ENCODE data around the gene FYN. TPM values are rescaled to one million over a fixed set of nuclear protein-coding genes. Genes with fewer than 3 reads are reported as not detected.
A peak's percentile ranks its signal among the peaks of the same experiment; 100 is the strongest.
"Not testable (repeated sequence)": the region's sequence is repeated elsewhere in the genome, so short reads cannot be mapped to it uniquely, and the experiment has no call there.

Gene FYN
- total RNA-seq, 1 experiment from 2014 or later: 45.4 TPM

DNA sequence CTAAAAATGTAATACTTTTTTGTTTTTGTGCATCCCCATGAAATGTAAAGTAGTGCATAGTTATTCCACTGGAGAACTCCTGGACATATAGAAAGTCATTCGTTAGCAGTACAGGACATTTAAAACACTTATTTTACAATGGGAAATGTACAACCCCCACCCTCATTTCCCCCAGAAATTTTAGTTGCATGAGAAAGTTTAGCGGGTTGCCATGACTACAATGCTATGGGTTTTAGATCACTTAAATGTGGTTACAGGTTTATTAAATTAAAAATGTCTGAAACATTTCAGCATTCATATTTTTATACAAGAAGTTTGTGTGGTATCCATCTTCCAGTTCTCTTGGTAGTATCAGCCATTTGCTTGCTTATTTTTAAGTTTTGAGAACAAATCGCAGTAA, 212.7 kb downstream of the FYN start:
- no peak for DNase-seq
- no peaks in the 10 kb centered on the region for H3K36me3 ChIP-seq (replicated peaks; ENCODE audit: control insufficient read depth, insufficient read depth, low read length)
- H3K4me3 ChIP-seq (ENCODE audit: insufficient read depth, low read depth, low read length): no peak overlapping the region
- no peaks in the 10 kb centered on the region for H3K27me3 ChIP-seq (ENCODE audit: control insufficient read depth, insufficient read depth, low read length)

DNA sequence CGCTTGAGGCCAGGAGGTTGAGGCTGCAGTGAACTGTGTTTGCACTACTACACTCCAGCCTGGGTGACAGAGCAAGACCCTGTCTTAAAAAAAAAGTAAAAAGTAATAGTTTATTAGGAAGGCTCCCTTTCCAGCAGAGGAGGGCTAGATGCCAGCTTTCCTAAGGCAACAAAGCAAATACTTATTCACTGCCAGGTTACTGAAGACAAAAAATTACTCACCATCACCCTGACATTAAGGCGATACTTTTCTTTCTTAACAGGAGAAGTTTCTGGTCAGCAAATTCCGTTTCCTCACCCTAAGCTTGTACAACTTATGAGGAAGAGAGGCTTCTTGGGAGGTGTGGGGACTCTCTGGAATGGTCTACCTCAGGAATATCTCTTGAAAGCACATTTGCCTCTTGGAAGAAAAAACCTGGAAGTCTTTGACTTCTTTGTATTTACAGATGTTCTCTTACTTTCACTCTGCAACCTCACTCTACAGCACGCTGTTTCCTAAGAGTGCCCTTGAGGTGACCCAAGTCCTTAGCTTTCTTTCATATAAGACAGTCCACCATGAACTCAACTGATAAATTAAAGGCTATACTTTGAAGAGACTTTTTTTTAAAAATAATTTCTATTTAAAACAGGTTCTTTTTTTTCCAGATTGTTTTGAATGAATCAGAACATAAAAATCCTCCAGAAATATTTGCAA, 214.6 kb downstream of the FYN start:
- Histone ChIP-seq H3K27me3 (ENCODE audit: control insufficient read depth, insufficient read depth, low read length) (no peaks in the 10 kb centered on the region), H3K36me3 (replicated peaks; ENCODE audit: control insufficient read depth, insufficient read depth, low read length) (no peaks in the 10 kb centered on the region), H3K4me3 (ENCODE audit: insufficient read depth, low read depth, low read length) (no peak overlapping the region)
- no peak for DNase-seq

DNA sequence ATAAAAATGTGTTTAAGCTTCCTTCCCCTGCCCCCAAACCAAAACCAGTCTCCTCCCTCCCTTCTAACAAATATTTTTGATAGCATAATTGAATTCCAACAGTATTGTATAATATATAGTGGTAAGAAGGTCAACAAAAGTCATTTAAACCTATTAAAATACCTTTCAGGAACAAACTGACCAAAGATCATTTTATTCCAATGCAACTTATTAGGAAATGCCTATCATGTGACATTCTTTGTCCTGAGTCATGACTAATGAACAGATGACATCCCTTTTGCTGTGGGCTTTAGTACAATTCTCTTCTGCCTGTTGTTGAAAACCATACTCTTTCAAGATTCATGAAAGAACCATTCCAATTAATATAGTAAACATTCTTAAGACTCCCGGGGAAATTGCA, 216.1 kb downstream of the FYN start:
- no peaks in the 10 kb centered on the region for H3K36me3 ChIP-seq (replicated peaks; ENCODE audit: control insufficient read depth, insufficient read depth, low read length)
- DNase-seq: no peak

DNA sequence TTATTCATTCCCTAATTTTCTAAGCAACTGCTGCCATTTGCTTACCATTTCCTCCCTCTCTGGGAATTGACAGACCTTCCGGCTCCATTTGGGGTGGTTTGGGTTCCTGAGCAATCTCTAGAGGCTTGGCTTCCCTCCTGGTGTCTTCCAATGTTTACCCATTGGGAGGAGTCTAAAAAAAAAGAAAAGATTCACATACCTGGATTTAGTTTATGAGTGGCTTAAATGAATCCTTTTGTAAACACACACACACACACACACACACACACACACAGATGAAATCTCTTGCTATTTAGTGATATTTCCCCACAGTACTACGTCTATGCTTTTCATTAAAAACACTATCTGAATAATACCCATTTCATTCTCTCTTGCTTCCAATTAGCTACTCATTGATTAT, 219.3 kb downstream of the FYN start:
- Histone ChIP-seq H3K4me3 (ENCODE audit: insufficient read depth, low read depth, low read length) (no peak overlapping the region), H3K27me3 (ENCODE audit: control insufficient read depth, insufficient read depth, low read length) (no peaks in the 10 kb centered on the region), H3K36me3 (replicated peaks; ENCODE audit: control insufficient read depth, insufficient read depth, low read length) (no peaks in the 10 kb centered on the region)
- DNase-seq: peak; percentile 34

More for the DNA sequence above, 216.1 kb downstream of the FYN start:
- H3K27me3 ChIP-seq (ENCODE audit: control insufficient read depth, insufficient read depth, low read length): no peaks in the 10 kb centered on the region
- H3K4me3 ChIP-seq (ENCODE audit: insufficient read depth, low read depth, low read length): no peak overlapping the region

DNA sequence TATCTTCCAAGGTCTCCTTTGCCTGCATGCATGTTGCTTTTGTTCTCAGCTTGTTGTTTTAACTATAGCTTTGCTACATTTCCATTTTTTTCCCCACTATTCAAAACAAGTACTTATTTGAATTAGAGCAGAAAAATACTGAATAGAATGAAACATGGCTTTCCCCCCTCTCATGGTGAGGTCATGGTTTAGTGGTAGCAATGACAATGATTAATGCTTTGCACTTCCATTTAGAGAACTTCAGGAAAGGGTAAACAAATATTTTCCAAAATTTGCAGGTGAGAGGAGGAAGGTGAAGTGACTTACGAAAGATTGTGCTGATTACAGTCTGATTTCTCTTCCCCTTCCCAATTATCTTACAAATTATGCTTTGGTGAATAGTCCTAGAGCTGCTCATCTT, 219.8 kb downstream of the FYN start:
- H3K36me3 ChIP-seq (replicated peaks; ENCODE audit: control insufficient read depth, insufficient read depth, low read length): no peaks in the 10 kb centered on the region
- no peak overlapping the region for H3K4me3 ChIP-seq (ENCODE audit: insufficient read depth, low read depth, low read length)
- no peak for DNase-seq
- H3K27me3 ChIP-seq (ENCODE audit: control insufficient read depth, insufficient read depth, low read length): no peaks in the 10 kb centered on the region

DNA sequence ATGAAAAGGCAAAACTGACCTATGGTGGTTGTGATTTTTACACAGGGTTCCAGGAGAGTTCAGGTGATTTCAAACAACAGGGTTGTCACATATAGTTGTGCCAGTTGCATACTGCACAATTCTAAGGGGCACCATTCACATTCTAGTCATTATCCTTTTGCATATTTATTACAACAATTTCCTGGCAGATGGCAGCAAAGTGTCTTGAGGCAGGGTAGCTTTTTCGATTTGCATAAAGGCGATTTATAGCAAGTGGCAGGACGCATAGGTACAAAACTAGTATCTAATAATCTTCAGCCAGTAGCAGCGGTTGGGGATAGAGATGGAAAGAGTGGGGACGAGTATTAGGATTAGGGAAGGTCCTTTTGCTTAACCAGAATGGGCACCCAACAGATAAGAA, 221.1 kb downstream of the FYN start:
- H3K36me3 ChIP-seq (replicated peaks; ENCODE audit: control insufficient read depth, insufficient read depth, low read length): no peaks in the 10 kb centered on the region
- no peak for DNase-seq
- H3K27me3 ChIP-seq (ENCODE audit: control insufficient read depth, insufficient read depth, low read length): no peaks in the 10 kb centered on the region
- no peak overlapping the region for H3K4me3 ChIP-seq (ENCODE audit: insufficient read depth, low read depth, low read length)

DNA sequence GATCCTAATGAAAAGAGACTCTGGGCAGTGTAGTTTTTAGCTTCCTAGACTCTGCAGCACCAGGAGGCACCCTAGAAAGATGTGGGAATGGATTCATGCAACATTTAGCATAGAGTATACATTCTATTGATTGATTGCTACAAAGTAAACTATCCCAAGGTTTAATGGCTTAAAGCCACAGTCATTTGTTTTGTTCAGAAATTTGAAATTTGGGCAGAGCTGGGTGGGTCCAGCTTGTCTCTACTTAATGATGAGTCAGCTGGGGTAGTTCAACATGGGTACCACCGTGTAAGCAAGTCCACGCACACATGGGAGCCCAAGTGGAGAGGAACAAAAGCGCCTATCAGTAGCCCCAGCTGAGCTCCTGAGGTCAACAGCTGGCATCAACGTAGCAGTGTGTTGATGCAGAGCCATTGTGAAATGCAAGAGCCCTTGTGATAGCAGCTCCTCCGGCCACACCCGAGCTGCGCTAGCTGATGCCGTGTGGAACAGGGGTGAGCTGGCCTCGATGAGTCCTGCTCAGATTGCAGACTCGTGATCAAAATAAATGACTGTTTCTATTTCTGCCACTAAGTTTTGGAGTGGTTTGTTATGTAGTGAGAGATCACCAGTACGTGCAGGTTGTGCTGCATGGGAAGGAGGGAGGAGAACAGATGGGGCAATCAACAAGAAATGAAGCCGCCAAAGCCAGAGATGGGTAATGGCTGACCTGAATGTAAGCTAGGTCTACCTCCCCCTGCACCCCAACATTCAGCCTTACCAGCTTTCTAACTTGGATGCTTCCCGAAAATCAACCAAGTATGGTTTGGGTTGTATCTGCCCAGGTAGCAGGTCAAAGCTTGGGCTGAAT, 221.8 kb downstream of the FYN start:
- Histone ChIP-seq H3K4me3 (ENCODE audit: insufficient read depth, low read depth, low read length) (no peak overlapping the region), H3K27me3 (ENCODE audit: control insufficient read depth, insufficient read depth, low read length) (no peaks in the 10 kb centered on the region), H3K36me3 (replicated peaks; ENCODE audit: control insufficient read depth, insufficient read depth, low read length) (no peaks in the 10 kb centered on the region)
- DNase-seq: no peak

DNA sequence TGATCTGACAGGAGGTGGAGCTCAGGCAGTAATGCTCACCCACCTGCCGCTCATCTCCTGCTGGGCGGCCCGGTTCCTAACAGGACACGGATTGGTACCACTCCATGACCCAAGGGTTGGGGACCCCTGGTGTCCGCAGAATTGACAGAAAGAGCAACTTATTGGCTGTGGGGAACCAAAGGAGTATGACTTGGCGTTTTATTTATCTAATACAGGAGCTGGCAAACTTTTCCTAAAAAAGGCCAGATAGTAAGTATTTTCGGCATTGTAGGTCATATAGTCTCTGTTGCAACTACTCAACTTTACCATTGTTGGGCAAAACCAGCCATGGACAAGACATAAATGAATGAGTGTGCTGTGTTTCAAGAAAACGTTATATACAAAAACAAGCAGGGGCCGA, 223.2 kb downstream of the FYN start:
- no peaks in the 10 kb centered on the region for H3K36me3 ChIP-seq (replicated peaks; ENCODE audit: control insufficient read depth, insufficient read depth, low read length)
- DNase-seq: no peak
- no peaks in the 10 kb centered on the region for H3K27me3 ChIP-seq (ENCODE audit: control insufficient read depth, insufficient read depth, low read length)
- H3K4me3 ChIP-seq (ENCODE audit: insufficient read depth, low read depth, low read length): no peak overlapping the region

DNA sequence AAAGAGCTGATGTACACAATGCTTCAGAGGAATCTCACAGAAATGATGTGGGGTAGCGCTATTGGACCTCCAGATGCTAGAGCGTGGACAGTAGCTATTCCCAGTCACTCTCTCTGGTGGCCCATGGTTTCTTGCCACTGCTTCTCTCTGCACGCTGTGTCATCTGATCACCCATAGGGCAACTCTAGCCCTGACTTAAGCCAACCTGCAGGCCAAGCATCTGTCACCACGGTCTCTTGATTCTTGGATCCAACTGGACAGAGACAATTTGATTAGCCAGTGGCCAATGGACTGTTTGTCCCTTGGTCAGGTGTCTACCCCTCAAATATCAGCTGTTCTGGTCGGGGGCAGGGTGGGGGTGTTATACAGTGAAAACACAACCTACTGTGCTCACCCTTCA, 225.2 kb downstream of the FYN start:
- DNase-seq: no peak
- Histone ChIP-seq H3K4me3 (ENCODE audit: insufficient read depth, low read depth, low read length) (no peak overlapping the region), H3K36me3 (replicated peaks; ENCODE audit: control insufficient read depth, insufficient read depth, low read length) (no peaks in the 10 kb centered on the region), H3K27me3 (ENCODE audit: control insufficient read depth, insufficient read depth, low read length) (no peaks in the 10 kb centered on the region)

DNA sequence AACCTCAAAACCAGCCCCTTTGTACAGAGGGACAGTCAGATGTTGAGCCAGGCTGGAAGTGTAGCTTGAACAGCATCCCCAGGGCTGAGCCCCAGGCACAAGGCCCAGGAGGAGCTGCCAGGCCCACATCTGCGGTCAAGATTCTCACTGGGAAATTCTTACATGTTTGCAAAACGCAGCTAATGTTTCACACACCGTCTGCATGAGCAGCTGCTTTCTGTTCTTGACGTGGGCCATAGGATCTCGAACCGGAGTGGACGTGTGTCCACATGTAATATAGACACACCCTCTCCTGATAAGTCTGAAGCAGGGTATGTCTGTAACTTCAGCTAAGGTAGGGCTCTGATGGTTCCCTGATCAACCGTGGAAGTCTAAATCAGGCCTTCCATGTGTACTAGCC, 226.3 kb downstream of the FYN start:
- no peak for DNase-seq
- Histone ChIP-seq H3K36me3 (replicated peaks; ENCODE audit: control insufficient read depth, insufficient read depth, low read length) (no peaks in the 10 kb centered on the region), H3K27me3 (ENCODE audit: control insufficient read depth, insufficient read depth, low read length) (no peaks in the 10 kb centered on the region), H3K4me3 (ENCODE audit: insufficient read depth, low read depth, low read length) (no peak overlapping the region)

DNA sequence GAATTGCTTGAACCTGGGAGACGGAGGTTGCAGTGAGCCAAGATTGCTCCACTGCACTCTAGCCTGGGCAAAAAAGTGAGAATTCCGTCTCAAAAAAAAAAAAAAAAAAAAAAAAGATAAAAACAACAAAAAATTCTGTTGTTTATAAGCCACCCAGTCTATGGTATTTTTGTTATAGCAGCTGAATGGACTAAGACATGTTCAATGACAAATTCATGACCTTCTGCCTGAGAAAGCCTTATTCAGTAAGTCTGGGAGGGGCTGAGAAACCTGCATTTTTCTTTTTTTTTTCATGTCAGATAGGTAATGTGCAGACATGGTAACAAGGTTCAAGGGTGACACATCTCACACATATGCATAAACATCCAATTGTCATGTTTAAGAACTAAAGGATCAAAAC, 227.2 kb downstream of the FYN start:
- no peaks in the 10 kb centered on the region for H3K36me3 ChIP-seq (replicated peaks; ENCODE audit: control insufficient read depth, insufficient read depth, low read length)
- H3K27me3 ChIP-seq (ENCODE audit: control insufficient read depth, insufficient read depth, low read length): no peaks in the 10 kb centered on the region
- DNase-seq: no peak
- no peak overlapping the region for H3K4me3 ChIP-seq (ENCODE audit: insufficient read depth, low read depth, low read length)

DNA sequence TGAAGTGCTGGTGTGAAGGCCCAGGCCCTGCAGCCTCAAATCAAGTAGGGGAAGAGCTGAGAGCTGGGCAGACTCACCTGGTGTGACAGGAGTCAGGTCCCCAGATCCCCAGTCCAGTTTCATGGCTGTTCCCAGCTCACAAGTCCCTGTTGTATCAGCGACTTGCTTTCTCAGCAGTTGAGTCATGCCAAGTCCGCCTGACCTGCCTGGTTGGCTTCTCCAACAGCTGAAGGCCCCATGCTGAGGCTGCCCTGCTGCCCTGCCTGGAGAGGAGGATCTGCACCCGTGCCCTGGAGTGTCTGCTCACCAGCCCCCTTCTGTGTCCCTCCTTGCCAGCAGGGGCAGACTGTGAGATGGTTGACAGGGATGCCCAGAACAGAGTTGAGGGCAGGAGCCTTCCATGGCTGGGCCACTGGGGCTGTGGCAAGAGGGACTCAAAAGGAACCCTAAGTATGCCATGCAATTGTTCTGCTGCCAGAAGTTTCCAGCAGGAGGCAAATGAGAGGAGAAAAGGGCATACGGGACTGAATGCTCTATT, 228.3 kb downstream of the FYN start:
- Histone ChIP-seq H3K27me3 (ENCODE audit: control insufficient read depth, insufficient read depth, low read length) (no peaks in the 10 kb centered on the region), H3K4me3 (ENCODE audit: insufficient read depth, low read depth, low read length) (no peak overlapping the region), H3K36me3 (replicated peaks; ENCODE audit: control insufficient read depth, insufficient read depth, low read length) (no peaks in the 10 kb centered on the region)
- DNase-seq: no peak

DNA sequence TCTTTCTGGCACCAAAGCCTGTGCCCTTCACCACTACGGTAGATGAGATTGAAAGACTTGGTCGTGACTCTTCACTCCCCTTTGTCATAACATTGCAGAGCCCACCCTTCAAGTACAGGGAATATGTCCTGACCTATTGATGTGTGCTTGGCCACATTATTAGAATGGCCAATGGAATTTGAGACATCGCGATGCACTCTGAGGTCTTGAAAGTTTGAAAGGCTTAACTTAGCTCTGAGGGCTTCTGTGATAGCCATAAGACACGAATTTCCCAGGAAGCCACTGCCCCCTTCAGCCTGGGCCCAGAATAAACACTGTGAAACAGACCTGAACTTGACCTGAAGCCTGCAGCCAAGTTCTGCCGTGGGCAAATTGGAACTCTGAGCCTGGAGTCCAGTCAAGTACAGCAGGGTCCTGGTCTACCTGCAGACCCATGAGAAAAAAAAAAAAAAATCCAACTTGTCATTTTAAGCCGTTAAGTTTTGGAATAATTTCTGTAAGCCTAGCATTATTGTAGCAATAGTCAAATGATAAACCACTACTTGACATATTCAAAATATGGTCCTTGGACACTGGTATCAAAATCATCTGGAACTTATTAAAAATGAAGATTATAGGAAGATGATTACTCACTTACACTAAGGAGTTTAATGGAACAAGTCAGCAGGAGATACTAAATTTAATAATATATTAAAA, 230.6 kb downstream of the FYN start:
- no peaks in the 10 kb centered on the region for H3K36me3 ChIP-seq (replicated peaks; ENCODE audit: control insufficient read depth, insufficient read depth, low read length)
- H3K4me3 ChIP-seq (ENCODE audit: insufficient read depth, low read depth, low read length): no peak overlapping the region
- H3K27me3 ChIP-seq (ENCODE audit: control insufficient read depth, insufficient read depth, low read length): no peaks in the 10 kb centered on the region
- peak; percentile 76 for DNase-seq

DNA sequence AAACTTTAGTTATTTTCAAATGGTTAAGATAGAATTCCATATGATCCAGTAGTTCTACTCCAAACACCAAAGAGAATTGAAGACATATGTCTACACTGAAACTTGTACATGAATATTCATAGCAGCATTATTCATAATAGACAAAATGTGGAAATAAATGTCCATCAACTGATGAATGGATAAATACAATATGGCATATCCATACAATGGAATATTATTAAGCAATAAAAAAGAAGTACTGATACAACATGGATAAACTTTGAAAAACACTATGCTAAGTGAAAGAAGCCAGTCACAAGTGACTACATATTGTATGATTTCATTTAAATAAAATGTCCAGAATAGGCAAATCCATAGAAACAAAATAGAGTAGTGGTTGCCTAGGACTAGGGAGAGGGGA, 234.0 kb downstream of the FYN start:
- no peaks in the 10 kb centered on the region for H3K27me3 ChIP-seq (ENCODE audit: control insufficient read depth, insufficient read depth, low read length)
- H3K4me3 ChIP-seq (ENCODE audit: insufficient read depth, low read depth, low read length): no peak overlapping the region
- DNase-seq: no peak
- no peaks in the 10 kb centered on the region for H3K36me3 ChIP-seq (replicated peaks; ENCODE audit: control insufficient read depth, insufficient read depth, low read length)

DNA sequence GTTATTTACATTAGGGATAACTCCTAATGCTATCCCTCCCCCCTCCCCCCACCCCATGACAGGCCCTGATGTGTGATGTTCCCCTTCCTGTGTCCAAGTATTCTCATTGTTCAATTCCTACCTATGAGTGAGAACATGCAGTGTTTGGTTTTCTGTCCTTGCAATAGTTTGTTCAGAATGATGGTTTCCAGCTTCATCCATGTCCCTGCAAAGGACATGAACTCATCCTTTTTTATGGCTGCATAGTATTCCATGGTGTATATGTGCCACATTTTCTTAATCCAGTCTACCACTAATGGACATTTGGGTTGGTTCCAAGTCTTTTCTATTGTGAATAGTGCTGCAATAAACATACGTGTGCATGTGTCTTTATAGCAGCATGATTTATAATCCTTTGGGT, 238.3 kb downstream of the FYN start:
- not testable (repeated sequence) for H3K36me3 ChIP-seq (replicated peaks; ENCODE audit: control insufficient read depth, insufficient read depth, low read length); DNase-seq; H3K4me3 ChIP-seq (ENCODE audit: insufficient read depth, low read depth, low read length); H3K27me3 ChIP-seq (ENCODE audit: control insufficient read depth, insufficient read depth, low read length)

All from H7 (cell line).